Epidermal melanocyte (primary cell): ENCODE data around the gene AMN1.
"Not testable (repeated sequence)": the region's sequence is repeated elsewhere in the genome, so short reads cannot be mapped to it uniquely, and the experiment has no call there.

Experiments
- DNase-seq: peaks from one replicate; pipeline ENCODE4 v3.0.0; 2011; ENCODE audit warnings: low spot score; ENCODE audit not compliant: insufficient read length

The AMN1 gene

GRCh38 chr12:31685801-31686200 lies 43.0 kb downstream of the AMN1 start:
- DNase-seq = no peak

DNA sequence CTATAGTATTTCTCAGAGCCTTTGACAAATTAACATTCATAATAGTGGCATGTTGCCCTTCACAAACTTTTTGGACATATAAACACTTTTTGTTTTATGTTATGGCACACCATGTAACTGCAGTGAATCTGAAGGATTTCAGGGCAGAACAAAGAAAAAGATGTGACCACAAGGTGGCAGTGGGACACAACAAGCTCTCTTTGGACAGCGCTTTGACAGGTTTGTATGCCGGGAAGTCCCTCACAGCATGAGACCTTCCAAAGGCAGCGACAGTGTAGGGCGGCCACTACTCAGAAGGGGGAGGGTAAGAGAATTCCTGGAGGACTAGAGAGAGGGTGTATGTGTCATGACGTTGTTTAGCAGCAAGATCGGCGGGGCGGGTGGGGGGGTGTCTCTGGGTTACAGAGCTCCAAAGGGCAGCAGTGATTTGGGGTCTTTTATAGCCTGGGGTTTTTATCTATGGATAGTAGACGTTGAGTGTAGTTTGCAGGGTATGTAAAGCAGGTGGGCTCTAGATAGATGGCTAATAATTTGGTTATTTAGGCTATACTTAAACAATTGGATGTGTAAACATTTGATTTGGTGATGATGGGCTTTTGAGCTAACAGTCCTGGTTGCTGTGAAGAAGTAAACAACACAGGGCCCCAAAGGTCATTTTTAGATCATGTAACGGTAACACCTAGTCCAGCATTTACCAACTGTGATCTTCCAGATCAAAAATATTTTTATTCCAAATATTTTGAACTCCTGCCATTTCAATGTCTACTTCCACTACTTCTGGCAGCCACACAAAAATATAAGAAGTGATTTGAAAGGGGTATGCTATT lies 46.5 kb downstream of the AMN1 start:
- DNase-seq = no peak

DNA sequence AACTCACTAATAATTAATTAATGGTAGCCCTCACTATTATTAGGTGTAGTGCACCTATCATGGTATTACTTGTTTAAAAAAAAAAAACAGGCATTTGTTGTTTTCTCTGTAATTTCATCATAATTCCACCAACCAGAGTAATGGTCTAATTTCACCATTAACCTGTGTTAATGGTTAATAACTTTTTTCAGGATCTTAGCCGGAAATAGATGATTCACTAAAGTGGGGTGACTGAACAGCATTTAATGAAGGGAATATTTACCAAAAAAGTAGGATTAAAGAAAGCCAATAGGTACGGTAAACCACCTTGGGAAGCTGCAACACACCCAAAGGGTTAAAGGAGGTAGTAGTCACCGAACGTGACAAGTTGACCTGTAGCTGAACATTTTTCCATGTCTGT lies 56.3 kb downstream of the AMN1 start:
- DNase-seq = no peak

DNA sequence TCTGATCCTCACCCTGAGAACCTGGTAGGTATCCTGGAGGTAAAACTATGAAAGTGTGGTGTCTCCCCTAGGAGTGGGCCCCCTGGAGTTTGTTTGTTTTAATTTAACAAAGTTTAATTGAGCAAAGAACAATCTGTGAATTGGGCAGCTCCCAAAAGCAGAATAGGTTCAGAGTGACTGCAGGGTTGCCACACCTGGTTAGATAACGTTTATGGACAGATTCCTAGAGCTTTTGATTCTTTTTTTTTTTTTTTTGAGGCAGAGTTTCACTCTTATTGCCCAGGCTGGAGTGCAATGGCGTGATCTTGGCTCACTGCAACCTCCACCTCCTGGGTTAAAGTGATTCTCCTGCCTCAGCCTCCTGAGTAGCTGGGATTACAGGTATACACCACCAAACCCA lies 59.2 kb downstream of the AMN1 start:
- DNase-seq = not testable (repeated sequence)

GRCh38 chr12:31669020-31669419 lies 59.8 kb downstream of the AMN1 start:
- no peak for DNase-seq

DNA sequence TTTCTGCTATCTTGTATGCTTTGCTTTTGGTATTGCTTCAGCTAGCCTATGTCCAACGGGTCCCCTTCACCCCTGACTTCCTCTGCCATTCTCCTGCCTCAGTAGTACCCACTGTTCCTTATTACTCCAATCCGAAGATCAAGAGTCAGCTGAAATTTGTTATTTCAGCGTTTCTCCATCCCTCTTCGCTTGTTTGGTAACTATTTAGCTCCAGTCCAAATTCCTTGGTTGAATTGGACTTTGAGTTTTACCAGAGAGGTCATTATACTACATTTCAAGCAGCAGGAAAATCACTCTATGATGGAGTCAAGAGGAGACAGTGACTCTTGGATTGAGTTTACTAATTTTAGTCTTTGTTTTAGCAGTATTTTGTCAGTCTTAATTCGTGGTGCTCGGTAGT lies 64.8 kb downstream of the AMN1 start:
- DNase-seq = no peak

DNA sequence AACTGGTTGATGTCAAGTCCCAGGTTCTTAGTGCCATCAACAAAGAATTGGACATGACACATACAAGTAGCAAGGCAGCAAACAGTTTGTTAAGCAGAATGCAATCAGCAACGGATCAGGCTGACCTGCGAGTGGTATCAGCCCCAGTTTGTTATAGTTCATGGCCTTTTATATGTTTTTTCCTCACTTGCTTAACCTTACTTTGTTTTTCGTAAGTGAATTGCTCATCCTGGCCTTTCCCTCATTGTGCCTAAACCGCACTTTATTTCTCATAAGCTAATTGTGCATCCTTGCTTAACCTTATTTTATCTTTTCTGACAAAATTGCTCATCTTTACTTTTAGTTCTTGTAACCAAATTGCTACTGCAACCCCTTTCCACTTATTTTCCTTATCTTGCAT lies 65.2 kb downstream of the AMN1 start:
- no peak for DNase-seq

- DNase-seq = no peak
Observed at GRCh38 chr12:31662176-31662849, 66.5 kb downstream of the AMN1 start.

DNA sequence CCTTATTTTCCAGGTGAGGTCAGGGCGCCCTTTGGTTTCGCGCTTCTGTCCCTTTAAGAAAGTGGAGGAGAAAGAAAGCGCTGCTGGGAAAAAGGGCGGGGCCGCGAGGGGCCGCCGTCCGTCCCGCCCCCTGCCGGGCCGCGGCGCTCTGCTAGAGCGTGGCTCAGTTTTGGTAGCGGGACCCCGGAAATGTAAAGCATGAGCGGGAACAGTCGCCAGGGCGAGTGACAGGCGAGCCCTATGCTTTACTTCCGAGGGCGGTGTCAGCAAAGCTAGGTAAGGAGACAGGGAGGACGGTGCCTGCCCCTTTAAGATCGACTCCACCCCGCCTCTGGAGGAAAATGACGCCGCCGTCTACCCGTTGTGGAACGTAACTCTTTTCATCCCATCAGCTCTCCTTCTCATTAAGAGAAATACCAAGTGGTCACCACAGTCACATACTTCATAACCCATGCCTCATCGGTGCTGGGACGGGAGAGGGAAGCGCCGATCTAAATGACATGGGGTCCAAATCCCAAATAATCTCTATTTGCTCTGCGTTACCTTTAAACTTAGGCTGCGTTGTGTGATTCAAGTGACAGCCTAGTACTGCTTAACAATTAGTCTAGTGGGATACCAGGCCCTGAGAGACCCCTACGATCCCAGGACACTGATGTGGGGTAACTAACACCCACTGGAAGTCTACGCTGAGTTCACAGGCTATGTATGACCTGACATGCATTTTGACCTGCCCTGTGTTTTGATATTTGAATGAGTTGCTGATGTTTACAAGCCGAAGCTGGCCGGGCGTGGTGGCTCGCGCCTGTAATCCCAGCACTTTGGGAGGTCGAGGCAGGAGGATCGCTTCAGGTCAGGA lies 69.5 kb downstream of the AMN1 start, which contains the start of gene ETFBKMT:
ETFBKMT (plus strand) TSS at position 602 of the 856 bp plus-strand sequence. CDS start 2,266 bp downstream, outside the sequence.
- peak; percentile 76 for DNase-seq

GRCh38 chr12:31658471-31659086 lies 70.2 kb downstream of the AMN1 start:
- no peak for DNase-seq

DNA sequence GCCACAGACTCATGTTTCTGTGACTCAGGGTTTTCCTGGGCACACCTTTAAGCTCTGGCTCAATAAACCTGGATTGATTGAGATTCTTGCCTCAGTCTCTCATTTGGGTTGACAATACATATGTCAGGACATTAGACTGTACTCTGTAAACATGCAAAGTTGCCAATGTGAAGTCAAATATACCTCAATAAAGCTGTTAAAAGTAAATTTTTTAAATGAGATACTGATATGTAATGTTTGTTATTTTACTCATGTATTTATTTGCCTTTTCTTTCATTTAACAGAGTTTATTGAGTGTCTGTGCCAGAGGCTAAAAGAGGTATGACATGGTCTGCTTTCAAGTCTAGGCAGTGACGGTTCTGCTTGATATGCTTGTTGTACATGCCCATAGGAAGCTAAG lies 73.0 kb downstream of the AMN1 start:
- DNase-seq = no peak

- no peak for DNase-seq
Observed at GRCh38 chr12:31655208-31655607, 73.6 kb downstream of the AMN1 start.

GRCh38 chr12:31651893-31652521 lies 76.8 kb downstream of the AMN1 start:
- DNase-seq = no peak

- no peak for DNase-seq
Observed at GRCh38 chr12:31650918-31651317, 77.9 kb downstream of the AMN1 start.

GRCh38 chr12:31647086-31647491 lies 81.7 kb downstream of the AMN1 start:
- no peak for DNase-seq

DNA sequence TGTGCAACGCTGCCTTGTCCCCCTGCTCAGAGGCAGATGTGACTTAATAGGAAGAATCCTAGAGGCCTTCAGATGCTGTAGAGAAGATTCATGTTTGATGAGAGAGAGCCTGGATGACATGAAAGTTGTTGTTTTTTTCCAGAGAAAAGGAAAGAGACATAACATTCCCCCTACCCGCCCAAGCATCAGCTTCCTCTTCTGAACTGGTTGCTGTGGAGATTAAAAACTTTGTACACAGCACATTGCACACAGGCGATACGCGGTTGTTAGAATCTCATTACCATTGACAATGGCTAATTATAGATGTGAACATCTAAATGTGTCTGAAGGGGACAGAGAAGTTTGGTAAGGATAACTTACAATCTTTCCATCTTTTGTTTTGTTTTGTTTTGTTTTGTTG lies 82.9 kb downstream of the AMN1 start:
- no peak for DNase-seq

DNA sequence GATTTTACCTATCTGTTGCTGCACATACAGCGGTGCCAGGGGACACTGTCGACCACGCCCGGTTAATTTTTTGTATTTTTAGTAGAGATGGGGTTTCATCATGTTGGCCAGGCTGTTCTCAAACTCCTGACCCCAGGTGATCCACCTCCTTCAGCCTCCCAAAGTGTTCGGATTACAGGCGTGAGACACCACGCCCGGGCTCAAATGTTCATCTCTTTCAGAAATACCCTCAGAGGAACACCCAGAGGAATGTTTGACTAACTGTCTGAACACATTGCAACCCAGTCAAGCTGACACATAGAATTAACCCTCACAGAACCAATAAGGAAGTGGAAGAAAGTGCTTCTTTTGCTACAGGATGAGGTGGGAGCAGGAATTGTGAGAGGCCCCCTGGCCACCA lies 84.3 kb downstream of the AMN1 start:
- DNase-seq = no peak

- no peak for DNase-seq
Observed at GRCh38 chr12:31641509-31642090, 87.2 kb downstream of the AMN1 start.

DNA sequence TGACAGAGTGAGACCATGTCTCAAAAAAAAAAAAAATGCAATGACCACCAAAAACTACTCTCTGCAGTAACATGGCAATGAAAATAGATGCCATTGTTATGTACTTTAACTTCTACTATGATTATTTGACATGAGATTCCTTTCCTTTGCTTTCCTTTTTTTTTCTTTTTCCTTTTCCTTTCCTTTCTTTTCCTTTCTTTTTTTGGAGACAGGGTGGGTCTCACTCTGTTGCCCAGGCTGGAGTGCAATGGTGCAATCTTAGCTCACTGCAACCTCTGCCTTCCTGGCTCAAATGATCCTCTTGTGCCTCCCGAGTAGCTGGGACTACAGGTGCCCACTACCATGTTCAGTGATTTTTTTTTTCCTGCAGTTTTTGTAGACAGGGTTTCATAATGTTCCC lies 94.2 kb downstream of the AMN1 start:
- DNase-seq = no peak

DNA sequence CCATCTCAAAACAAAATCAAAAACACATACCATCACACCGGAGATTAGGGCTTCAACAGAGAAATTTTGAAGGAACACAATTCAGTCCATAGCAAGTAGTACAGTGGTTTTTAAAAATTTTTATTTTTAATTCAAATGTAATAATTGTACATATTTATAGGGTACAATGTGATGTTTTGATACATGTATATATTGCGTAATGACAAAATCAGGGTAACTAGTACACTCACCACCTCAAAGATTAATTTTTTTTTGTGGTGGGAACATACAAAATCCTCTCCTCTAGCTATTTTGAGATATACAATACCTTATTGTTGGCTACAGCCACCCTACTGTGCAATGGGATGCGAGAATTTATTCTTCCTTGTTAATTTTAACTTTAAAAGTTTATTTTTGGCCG lies 95.4 kb downstream of the AMN1 start:
- DNase-seq = no peak

- DNase-seq = no peak
Observed at GRCh38 chr12:31631809-31632208, 97.0 kb downstream of the AMN1 start.
